NCI-H524 treated with DMSO at 0.1 percent for 48 hours (cell line): Measurements from ENCODE around the gene CCER1.
"Not testable (repeated sequence)": the region's sequence is repeated elsewhere in the genome, so short reads cannot be mapped to it uniquely, and the experiment has no call there.

ENCODE experiments used
- DNase-seq: peaks from one replicate; lab custom pipeline; 2025; lab: John Stamatoyannopoulos, UW

The CCER1 gene, protein sequence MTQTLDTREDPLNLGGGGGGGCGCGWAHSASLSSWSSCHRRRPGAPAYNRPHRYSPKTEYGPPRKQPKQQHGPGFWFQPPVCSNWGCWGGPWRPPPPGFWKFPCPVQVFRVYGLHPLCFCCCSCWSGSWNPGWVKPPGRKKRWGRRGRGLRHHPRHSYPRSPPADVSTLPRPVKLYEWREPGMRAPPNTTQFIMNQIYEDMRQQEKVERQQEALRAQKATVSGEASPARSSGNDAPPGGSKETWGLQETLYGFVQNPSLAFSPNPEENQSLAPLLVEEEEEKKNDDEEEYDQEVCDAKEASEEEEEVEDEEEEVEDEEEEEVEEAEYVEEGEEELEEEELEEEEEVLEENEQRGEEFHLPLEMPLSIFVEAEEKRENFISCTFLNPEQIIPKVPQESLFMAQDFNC

DNA sequence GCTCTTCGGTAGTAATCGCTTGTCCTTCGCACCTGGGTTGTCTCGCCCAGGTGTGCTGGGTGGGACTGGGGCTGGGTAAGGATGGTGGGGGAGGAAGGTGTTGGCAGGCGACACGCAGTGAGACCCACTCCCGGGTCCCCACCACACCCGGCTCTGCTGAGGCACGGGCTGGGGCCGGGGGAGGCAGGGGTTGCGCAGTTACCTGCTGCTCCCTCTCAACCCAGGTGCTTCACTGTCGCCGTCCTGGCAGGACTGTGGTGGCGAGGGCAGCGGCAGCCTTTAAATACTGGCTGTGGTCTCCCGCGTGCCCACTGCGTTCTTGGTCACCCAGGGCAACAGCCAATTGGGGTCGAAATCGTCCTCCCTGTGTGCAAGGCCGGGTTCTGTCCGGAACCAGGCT, at the start of gene CCER1:
Gene CCER1, minus strand, starts transcription at position 256 of the 400 bp plus-strand sequence. CDS start 434 bp downstream, outside the sequence.
- DNase-seq, result no peak

DNA sequence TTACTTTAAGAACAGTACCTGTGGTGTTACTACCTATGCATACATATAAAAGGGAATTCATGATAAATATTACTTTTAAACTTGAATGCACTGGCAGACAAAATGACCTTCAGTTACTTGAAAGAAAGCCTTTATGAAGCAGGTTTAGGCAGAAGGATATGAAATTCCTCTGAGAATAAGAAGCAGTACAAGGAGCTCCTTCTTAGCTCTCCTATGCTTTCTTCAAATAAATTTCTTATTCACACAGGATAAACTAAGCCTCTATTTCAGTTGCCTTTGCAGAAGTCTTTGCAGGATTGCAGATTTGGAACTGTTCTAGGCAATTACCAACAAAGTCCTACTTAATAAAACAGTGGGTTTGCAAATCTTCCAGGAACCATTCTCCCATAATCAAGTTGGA, 48.8 kb upstream of the CCER1 start:
- no peak for DNase-seq

GRCh38 chr12:91001306-91001705, 46.3 kb upstream of the CCER1 start:
- DNase-seq, result no peak

- DNase-seq, result no peak
These were observed 45.0 kb upstream of the CCER1 start for GRCh38 chr12:90999966-91000365.

DNA sequence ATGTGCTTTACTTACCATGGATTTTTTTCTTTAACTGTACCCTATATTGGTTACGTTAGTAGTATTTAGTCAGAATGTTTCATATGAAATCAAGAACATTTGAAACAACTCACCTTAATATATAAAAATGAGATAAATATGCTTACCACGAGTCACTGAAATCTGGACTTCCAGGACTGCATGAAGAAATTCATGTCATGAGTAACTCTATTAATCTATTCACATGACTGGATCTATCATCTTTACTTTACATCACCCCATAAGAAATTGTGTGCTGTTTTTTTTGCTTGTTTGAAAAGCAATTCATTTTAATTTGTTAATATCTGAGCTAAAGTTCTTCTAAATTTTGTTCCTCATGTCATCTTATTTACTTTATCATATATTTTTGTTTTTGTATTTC, 44.6 kb upstream of the CCER1 start:
- no peak for DNase-seq

DNA sequence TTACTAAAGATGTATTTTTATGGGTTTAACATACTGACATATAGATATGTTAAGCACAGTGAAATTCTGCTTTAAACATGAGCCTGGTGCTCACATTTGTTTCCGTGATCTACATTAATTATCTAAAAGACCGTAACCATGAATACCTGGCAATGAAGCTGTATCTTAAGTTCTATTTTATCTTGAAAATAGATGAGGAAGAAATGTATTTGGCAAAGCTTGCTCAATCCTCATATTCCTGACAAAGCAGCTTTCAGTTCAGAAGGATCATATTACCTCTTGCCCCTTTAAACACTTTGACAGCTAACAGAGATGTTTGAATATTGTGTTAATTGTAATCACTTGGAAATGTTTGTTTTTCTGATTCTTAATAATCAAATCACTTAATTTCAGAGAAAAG, 40.0 kb upstream of the CCER1 start:
- no peak for DNase-seq

DNA sequence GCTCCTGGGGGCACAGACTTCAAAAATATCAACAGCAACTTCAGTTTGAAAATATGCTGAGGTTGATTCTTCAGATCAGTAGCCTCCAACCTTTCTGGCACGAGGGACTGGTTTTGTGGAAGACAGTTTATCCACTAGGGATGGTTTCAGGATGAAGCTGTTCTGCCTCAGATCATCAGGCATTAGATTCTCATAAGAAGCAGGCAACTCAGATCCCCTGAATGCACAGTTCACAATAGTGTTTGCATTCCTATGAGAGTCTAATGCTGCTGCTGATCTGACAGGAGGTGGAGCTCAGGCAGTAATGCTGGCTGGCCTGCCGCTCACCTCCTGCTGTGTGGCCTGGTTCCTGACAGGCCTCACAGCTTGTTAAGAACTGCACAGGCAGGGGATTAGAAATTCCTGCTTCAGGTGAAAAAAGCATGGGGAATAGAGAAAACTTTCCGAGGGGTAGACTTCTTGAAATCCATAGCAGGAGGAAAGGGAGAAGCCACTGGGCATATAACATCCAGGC, 37.0 kb upstream of the CCER1 start:
- no peak for DNase-seq

DNA sequence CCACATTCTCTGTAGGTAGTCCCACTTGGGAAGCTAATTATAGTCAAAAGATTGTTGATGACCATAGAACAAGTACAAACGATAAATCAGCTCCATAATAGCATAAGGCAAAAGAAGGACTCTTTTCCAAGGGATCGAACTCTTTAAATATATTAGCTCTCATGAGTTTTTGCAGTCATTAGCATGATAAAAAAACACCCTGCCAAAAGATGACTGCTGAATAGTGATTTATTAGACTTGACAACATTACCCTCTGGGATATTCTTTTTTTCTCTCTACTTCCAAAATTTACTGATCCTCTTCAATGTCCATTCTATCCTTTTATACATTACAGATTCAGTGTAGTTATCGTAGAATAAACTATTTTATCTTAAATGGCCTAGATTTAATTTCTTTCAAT, 35.6 kb upstream of the CCER1 start:
- no peak for DNase-seq

DNA sequence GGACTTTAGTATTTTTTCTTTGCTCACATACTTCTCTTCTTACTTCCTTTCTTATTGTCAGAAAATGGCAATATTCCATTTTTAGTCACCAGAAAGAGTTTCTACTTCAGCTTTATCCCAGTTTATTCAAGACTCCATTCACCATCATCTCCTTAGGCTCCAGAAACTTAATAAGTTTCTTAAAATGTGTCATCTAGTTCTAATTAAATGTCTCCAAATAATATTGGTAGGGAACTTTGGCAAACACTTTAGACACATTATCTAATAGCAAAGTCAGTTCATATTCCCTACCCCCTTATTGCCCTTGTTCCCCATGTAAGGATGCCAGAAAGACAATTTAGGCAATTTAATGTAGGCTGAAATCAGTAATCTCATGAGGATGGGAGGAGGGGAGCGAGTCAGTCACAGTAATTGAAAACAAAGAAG, 34.7 kb upstream of the CCER1 start:
- no peak for DNase-seq

DNA sequence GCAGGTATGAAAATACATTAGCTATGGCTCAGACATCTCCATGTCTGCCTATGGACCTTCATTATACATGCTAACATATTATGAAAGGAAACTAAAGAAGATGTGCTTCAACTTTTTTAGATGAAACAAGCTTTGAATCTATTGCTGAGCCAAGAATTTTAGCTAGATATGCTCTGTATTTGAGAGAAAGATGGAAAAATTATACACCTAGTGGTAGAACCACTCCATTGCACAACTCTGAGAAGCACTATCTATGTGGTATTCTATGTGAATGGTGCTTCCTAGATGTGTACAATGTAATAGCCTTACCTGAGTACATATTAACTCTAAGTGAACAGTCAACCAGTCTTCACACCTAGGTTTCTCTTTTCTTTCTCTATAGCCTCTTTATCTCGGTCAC, 32.5 kb upstream of the CCER1 start:
- DNase-seq, result no peak

GRCh38 chr12:90987101-90987500, 32.1 kb upstream of the CCER1 start:
- DNase-seq, result no peak

GRCh38 chr12:90985331-90985730, 30.4 kb upstream of the CCER1 start:
- DNase-seq, result not testable (repeated sequence)

- DNase-seq, result no peak
These were observed 29.1 kb upstream of the CCER1 start for GRCh38 chr12:90984114-90984513.

GRCh38 chr12:90982170-90982569, 27.2 kb upstream of the CCER1 start:
- no peak for DNase-seq

DNA sequence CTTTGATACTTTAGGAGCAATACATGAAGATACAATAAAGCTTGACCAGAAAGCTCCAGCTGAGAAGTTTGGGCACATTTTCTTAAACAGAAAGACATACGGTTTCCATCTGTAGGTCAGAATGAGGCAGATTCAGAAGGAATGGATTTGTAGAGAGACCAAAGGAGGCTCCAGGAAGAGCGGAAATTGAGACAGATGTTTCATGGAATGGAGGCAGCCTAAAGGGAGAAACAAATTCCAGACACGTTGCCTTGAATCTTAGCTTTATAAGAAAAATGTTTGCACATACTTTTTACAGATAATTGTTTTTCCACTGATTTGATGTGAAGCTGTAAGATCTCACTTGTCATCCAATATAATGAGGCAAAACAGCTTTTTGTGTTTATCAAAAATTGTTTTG, 25.0 kb upstream of the CCER1 start:
- no peak for DNase-seq

- DNase-seq, result no peak
These were observed 24.0 kb upstream of the CCER1 start for GRCh38 chr12:90979019-90979418.

- no peak for DNase-seq
These were observed 23.3 kb upstream of the CCER1 start for GRCh38 chr12:90978117-90978770.

GRCh38 chr12:90977224-90977623, 22.2 kb upstream of the CCER1 start:
- DNase-seq, result no peak

DNA sequence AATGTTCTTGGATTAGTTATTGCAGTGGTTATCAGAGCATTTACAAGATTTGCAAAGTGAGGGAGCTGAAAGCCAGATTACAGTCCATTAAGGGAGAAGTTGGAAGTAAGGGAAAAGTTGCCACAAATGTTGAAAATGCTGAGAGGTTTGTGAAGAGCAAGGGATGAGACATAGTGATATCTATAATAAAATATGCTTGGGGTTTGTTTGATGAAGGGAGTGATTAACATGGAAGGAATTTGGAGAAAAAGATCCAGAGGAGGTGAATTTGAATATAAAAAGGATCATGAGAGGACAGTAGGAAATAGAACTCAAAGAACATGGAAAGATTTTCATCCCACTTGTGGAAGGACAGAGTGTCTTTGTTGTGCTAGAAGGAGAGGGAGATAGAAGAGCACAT, 19.3 kb upstream of the CCER1 start:
- DNase-seq, result no peak

GRCh38 chr12:90972226-90972625, 17.2 kb upstream of the CCER1 start:
- no peak for DNase-seq

DNA sequence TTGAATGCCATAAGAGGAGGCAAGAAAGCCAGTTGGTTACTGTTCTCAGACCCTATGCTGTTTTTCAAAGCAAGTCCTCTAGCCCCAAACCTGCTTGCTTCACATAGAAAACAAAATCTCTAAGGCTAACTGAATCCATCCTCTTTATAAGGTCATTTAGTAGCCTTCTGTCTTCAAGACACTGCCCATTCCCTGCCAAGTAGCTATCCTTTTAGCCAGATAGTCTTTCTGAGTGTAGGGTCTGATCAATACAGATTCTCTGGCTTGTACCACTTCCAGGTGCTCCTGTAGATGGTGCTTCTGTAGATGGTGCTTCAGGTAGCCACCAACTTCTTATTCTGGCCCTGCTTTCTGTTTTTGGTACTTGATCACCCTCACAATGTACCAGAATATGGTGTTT, 15.9 kb upstream of the CCER1 start:
- no peak for DNase-seq

- no peak for DNase-seq
These were observed 15.5 kb upstream of the CCER1 start for GRCh38 chr12:90970471-90970870.

GRCh38 chr12:90969851-90970250, 14.9 kb upstream of the CCER1 start:
- DNase-seq, result no peak
